Parathyroid adenoma (tissue), 2 donors: ENCODE measurements around the gene TRAK2.
A peak's percentile ranks its signal among the peaks of the same experiment; 100 is the strongest.

ENCODE experiments used
- H2AFZ ChIP-seq: fragments of 300-600 bp; sonication (generic); one replicate; pipeline ENCODE4 v1.7.0; 2017; ENCODE audit warnings: antibody characterized with exemption, mild to moderate bottlenecking
- H3K27ac ChIP-seq: fragments of 300-600 bp; sonication (generic); one replicate; pipeline ENCODE4 v1.7.0; 2017
- H3K27me3 ChIP-seq: fragments of 300-600 bp; sonication (generic); one replicate; pipeline ENCODE4 v1.7.0; 2017; ENCODE audit warnings: low read length; ENCODE audit not compliant: control insufficient read depth, insufficient read depth
- H3K36me3 ChIP-seq: fragments of 300-600 bp; sonication (generic); one replicate; pipeline ENCODE4 v1.7.0; 2017; ENCODE audit warnings: low read length; ENCODE audit not compliant: control insufficient read depth, insufficient read depth
- H3K4me1 ChIP-seq: fragments of 300-600 bp; sonication (generic); one replicate; pipeline ENCODE4 v1.7.0; 2017; ENCODE audit warnings: control low read depth
- H3K4me2 ChIP-seq: fragments of 300-600 bp; sonication (generic); one replicate; pipeline ENCODE4 v1.7.0; 2017; ENCODE audit warnings: low read length
- H3K4me3 ChIP-seq: fragments of 300-600 bp; sonication (generic); one replicate; pipeline ENCODE4 v1.7.0; 2017; ENCODE audit warnings: low read depth, low read length
- H3K79me2 ChIP-seq: fragments of 300-600 bp; sonication (generic); one replicate; pipeline ENCODE4 v1.7.0; 2017; ENCODE audit warnings: control low read depth
- H3K9ac ChIP-seq: fragments of 300-600 bp; sonication (generic); one replicate; pipeline ENCODE4 v1.7.0; 2017; ENCODE audit warnings: mild to moderate bottlenecking
- H3K9me3 ChIP-seq: fragments of 300-600 bp; sonication (generic); one replicate; pipeline ENCODE4 v1.7.0; 2017; ENCODE audit warnings: low read length; ENCODE audit not compliant: control insufficient read depth
- CTCF ChIP-seq: fragments of 300-600 bp; sonication (generic); IDR thresholded peaks from one replicate; pipeline ENCODE4 v1.7.0; 2017; ENCODE audit warnings: antibody characterized with exemption, mild to moderate bottlenecking
- donor health status: primary hyperparathyroidism.

TRAK2 gene

GRCh38 chr2:201419986-201420385, 31.3 kb downstream of the TRAK2 start:
- Histone ChIP-seq H3K27me3 (no peaks in the 10 kb centered on the region), H3K9ac (no peak overlapping the region), H3K9me3 (no peaks in the 10 kb centered on the region), H3K79me2 (no peaks in the 10 kb centered on the region), H3K4me1 (peaks cover 7% of the 10 kb centered on the region), H3K36me3 (no peaks in the 10 kb centered on the region), H3K4me3 (no peak overlapping the region), H3K27ac (no peak overlapping the region), H3K4me2 (no peak overlapping the region), H2AFZ (no peak overlapping the region)
- no peak for TF ChIP-seq CTCF

- Histone ChIP-seq H3K9me3 (no peaks in the 10 kb centered on the region), H3K4me1 (peaks cover 11% of the 10 kb centered on the region)
Observed at GRCh38 chr2:201419057-201419635, 32.1 kb downstream of the TRAK2 start.

DNA sequence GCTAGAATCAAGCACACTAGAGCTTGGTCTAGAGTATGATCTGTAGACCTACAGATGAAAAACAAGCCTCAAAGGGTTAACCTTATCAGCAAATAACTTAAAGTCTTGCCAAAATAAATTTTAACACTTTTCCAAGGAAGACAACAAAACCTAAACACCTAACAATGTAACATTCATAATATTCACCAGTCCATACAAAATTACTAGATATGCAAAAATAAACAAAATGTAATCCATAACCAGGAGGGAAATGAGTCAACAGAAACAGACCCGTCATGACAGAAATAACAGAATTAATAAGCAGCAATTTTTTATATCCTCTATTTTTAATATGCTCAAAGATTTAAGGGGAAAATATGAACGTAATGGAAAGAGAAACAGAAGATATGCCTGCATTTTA, 36.1 kb downstream of the TRAK2 start:
- H3K4me2 ChIP-seq = no peak overlapping the region
- no peak overlapping the region for H2AFZ ChIP-seq
- H3K79me2 ChIP-seq = no peaks in the 10 kb centered on the region
- H3K9me3 ChIP-seq = no peaks in the 10 kb centered on the region
- no peak for TF ChIP-seq CTCF
- no peak overlapping the region for H3K4me3 ChIP-seq
- H3K4me1 ChIP-seq = peaks cover 13% of the 10 kb centered on the region
- no peak overlapping the region for H3K9ac ChIP-seq
- H3K27ac ChIP-seq = no peak overlapping the region
- no peaks in the 10 kb centered on the region for H3K36me3 ChIP-seq
- no peaks in the 10 kb centered on the region for H3K27me3 ChIP-seq

More at GRCh38 chr2:201419057-201419635, 32.1 kb downstream of the TRAK2 start:
- no peak overlapping the region for H3K4me2 ChIP-seq
- TF ChIP-seq CTCF = no peak
- no peaks in the 10 kb centered on the region for H3K79me2 ChIP-seq
- no peaks in the 10 kb centered on the region for H3K27me3 ChIP-seq
- H3K36me3 ChIP-seq = no peaks in the 10 kb centered on the region
- no peak overlapping the region for H3K9ac ChIP-seq
- no peak overlapping the region for H2AFZ ChIP-seq
- H3K27ac ChIP-seq = no peak overlapping the region
- H3K4me3 ChIP-seq = no peak overlapping the region

DNA sequence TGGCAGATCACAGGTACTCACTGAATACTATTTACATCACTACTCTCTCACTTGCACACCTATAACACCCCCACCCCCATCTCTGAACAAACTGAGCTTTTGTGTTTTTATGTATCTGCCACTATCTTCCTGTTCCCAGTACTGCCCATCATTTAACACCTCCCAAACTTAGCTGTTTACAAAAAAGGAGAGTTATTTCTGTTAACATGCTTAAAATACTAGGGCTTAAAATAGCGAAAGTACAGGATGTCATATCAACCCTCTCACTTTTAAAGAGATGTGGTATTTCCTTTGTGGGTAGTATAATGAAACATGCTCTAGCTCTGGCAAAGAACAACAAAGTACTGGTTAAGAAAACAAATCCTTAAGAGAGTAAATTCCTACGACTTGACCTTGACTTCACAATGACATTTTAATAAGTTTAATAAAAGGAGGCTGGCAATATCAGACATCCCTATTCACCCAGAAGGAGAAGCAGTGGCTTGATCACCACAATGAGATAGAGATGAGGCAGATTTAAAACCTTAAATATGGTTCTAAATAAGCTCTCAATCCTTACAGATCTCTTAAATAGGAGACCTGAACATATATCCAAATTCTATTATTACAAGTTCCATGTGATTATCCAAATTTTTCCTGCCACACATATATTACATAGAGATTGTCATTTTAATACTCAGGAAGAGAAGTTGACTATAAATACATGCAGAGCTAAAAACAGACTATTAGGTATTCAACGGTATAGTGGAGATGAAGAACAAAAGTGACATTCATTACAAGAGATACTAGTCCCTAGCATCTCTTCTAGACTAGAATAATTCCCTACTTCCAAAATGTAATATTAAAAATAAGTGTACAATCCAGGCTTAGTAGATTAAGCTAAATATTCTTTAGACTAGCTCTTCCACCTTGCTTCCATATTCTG, 36.9 kb downstream of the TRAK2 start:
- Histone ChIP-seq H3K4me1 (peaks cover 13% of the 10 kb centered on the region), H3K27me3 (no peaks in the 10 kb centered on the region), H2AFZ (no peak overlapping the region), H3K4me2 (peak overlapping the region; percentile 2), H3K9me3 (no peaks in the 10 kb centered on the region), H3K4me3 (no peak overlapping the region), H3K79me2 (no peaks in the 10 kb centered on the region), H3K27ac (no peak overlapping the region), H3K36me3 (no peaks in the 10 kb centered on the region), H3K9ac (no peak overlapping the region)
- no peak for TF ChIP-seq CTCF
